GM21576 (cell line): ENCODE data around the gene KRTCAP3.
"Not testable (repeated sequence)": the region's sequence is repeated elsewhere in the genome, so short reads cannot be mapped to it uniquely, and the experiment has no call there.

ENCODE experiments used
- ATAC-seq: cut with Tn5 transposase; IDR thresholded peaks from one replicate; pipeline ENCODE4 v1.9.1; 2021; ENCODE audit warnings: mild to moderate bottlenecking, moderate library complexity; ENCODE audit not compliant: unreplicated experiment

Gene KRTCAP3, protein sequence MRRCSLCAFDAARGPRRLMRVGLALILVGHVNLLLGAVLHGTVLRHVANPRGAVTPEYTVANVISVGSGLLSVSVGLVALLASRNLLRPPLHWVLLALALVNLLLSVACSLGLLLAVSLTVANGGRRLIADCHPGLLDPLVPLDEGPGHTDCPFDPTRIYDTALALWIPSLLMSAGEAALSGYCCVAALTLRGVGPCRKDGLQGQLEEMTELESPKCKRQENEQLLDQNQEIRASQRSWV

DNA sequence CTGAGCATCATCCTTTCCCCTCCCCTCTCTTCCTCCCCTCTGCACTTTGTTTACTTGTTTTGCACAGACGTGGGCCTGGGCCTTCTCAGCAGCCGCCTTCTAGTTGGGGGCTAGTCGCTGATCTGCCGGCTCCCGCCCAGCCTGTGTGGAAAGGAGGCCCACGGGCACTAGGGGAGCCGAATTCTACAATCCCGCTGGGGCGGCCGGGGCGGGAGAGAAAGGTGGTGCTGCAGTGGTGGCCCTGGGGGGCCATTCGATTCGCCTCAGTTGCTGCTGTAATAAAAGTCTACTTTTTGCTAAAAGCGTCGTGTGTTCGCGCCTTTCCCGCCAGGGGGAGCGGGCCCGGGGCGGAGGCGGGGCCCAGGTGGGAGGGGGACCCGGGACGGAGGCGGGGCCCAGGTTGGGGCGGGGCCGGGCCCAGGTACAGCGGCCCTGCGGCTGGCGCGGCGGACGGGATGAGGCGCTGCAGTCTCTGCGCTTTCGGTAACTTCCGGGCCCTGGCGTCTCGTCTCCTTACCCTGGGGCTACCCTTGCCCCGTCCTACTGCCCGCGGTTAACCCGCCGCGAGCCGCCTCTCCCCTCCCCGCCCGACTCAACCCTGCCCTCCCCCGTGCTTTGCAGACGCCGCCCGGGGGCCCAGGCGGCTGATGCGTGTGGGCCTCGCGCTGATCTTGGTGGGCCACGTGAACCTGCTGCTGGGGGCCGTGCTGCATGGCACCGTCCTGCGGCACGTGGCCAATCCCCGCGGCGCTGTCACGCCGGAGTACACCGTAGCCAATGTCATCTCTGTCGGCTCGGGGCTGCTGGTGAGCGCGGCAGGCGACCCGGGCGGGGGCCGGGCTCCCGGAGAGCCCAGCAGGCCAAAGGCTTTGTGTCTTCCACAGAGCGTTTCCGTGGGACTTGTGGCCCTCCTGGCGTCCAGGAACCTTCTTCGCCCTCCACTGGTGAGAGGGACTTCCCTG lies at the start of gene KRTCAP3:
Gene KRTCAP3, plus strand, starts transcription at position 424 of the 962 bp plus-strand sequence. Its CDS starts 32 bp downstream, at position 456.
- no peak for ATAC-seq

DNA sequence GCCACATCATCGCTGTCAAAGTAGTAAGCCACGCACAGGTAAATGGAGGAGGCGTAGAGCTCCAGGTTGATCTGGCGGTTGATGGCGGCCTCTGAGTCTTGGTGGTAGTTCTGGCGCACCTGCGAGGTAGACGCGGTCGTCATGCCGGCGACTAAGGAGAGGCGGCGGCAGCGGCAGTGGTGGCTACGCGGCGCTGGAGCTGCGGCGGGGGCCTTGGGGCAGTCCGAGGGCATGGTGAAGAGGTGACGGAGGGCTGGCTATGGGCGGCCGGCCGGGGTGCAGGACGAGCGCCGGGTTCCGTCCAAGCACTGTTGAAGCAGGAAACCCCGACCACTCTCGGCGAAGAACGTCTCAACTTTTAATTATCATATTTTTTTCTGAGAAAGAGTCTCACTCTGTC lies 49.0 kb upstream of the KRTCAP3 start:
- ATAC-seq: no peak

DNA sequence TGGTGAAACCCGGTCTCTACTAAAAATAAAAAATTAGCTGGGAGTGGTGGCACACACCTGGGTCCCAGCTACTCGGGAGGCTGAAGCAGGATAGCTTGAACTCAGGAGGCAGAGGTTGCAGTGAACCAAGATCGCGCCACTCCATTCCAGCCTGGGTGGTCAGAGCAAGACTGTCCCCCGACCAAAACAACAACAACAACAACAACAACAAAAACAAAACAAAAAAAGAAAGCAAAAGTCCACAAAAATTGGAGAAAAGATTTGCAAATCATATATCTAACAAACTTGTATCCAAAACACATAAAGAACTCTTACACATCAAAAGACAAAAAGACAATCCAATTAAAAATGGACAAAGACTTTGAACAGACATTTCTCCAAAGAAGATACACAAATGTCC lies 43.2 kb upstream of the KRTCAP3 start:
- ATAC-seq: no peak

GRCh38 chr2:27400348-27401135 lies 41.6 kb upstream of the KRTCAP3 start:
- no peak for ATAC-seq

- ATAC-seq: no peak
These were observed 34.2 kb upstream of the KRTCAP3 start for GRCh38 chr2:27407798-27408491.

GRCh38 chr2:27408601-27409320 lies 33.4 kb upstream of the KRTCAP3 start:
- peak; percentile 25 for ATAC-seq

- ATAC-seq: peak; percentile 94
These were observed 32.7 kb upstream of the KRTCAP3 start, which contains the start of gene PPM1G for GRCh38 chr2:27409321-27410073. PPM1G (minus strand) TSS chr2:27409591; CDS start chr2:27409422, 169 bp downstream.

DNA sequence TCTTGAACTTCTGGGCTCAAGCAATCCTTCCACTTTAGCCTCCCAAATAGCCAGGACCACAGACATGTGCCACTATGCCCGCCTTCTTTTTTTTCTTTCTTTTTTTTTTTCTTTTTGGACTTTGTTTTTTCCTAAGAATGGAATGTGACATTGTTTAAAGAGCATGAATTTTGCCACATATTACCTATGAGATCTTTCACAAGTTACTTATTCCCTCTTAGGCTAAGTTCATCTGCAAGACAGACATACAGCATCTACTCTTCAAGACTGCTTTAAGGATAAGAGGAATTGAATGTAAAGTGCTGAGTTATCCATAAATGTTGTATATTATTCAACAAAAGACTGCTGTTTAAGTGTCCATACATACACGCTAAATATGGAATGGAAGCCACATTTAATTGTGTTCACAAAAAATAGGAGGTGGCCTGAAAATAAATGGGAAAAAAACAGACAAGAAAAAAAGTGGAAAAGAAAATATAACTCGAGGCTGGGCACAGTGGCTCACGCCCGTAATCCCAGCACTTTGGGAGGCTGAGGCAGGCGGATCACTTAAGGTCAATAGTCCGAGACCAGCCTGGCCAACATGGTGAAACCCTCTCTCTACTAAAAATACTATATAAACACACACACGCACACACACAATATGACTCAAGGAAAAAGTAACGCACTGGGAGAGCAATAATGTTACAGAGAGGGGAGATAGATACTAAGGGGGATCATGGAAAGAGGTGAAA lies 29.6 kb upstream of the KRTCAP3 start:
- ATAC-seq: no peak

GRCh38 chr2:27416151-27416550 lies 26.0 kb upstream of the KRTCAP3 start:
- no peak for ATAC-seq

GRCh38 chr2:27420996-27421395 lies 21.2 kb upstream of the KRTCAP3 start:
- ATAC-seq: no peak

DNA sequence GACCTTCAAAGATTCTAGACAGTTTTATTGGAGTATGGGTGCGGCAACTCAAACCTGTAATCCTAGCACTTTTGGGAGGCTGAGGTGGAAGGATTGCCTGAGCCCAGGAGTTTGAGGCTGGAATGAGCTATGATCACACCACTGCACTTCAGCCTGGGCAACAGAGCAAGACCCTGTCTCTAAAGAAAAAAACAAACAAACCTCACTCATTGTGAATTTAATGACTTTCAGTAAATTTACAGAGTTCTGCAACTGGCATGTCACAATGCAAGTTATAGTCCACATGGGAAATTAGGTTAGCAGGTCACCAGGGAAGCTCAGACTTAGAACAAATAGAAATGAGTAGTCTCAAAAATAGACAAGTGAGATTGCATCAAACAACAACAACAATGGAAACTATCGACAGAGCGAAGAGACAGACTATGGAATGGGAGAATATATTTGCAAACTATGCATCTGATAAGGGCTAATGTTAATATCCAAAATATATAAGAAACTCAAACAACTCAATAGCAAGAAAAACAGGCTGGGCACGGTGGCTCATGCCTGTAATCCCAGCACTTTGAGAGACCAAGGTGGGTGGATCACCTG lies 20.4 kb upstream of the KRTCAP3 start:
- no peak for ATAC-seq

DNA sequence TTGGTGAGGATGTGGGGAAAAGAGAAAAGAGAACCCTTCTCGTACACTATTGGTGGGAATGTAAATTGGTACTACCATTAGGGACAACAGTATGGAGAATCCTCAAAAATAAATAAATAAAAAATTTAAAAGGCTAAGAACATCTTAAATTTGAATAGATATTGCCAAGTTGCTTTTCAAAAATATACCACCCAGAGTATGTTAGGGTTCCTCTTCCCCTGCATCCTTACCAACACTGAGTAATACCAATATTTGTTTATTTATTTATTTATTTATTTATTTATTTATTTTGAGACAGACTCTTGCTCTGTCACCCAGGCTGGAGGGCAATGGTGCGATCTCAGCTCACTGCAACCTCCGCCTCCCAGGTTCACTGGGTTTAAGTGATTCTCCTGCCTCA lies 19.2 kb upstream of the KRTCAP3 start:
- ATAC-seq: no peak

GRCh38 chr2:27425039-27425438 lies 17.1 kb upstream of the KRTCAP3 start:
- not testable (repeated sequence) for ATAC-seq

DNA sequence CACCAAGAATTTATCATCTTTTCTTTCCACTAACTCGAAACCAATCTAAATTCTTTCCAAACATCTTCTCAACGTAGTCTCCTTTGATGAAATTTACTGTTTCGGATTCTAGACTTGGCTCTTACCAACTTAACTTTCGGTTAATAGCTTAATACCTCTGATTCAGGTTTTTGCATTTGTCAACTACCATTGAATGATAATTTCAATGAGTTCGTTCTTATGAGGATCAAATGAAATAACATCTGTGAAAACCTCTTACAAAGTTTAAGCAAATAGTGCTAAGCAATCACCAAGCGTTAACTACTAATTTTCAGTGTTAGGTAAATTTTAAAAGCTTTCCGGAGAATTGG lies 14.3 kb upstream of the KRTCAP3 start:
- no peak for ATAC-seq

DNA sequence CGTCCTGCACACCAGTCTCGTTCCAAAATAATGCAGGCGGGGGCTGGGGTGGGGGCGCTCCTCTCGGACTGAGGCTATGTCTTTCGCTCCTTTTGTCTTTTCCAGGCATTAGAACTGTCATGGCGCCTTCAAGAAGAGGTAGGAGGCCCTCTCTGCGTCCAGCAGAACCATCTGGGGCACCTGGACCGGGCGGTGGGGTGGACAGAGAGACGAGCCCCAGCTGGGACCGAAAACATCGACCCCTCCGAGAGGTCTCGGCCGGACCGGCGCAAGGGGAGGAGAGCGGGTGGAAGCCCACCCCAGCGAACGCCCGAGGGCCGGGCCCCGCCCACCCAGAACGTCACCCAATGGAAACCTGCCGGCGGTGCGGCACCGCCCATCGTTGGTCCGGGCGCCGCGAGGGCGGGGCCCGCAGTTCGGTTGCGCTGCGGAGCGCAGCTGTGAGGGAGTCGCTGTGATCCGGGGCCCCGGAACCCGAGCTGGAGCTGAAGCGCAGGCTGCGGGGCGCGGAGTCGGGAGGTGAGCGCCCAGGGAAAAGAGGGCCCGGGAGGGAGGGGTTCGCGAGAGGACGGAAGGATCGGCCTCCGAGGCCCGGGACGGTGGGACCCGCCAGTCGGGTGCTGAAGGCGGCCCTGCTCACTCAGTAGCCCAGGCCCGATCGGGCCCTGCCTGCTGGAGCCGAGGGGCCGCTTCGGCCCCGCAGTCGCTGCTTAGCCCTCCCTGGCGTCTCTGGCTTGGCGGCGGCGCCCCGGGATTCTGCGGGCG lies 13.8 kb upstream of the KRTCAP3 start, which contains the start of gene NRBP1:
Gene NRBP1, plus strand, starts transcription at position 419 of the 765 bp plus-strand sequence. CDS start 4,643 bp downstream, outside the sequence.
- ATAC-seq: peak; percentile 84

DNA sequence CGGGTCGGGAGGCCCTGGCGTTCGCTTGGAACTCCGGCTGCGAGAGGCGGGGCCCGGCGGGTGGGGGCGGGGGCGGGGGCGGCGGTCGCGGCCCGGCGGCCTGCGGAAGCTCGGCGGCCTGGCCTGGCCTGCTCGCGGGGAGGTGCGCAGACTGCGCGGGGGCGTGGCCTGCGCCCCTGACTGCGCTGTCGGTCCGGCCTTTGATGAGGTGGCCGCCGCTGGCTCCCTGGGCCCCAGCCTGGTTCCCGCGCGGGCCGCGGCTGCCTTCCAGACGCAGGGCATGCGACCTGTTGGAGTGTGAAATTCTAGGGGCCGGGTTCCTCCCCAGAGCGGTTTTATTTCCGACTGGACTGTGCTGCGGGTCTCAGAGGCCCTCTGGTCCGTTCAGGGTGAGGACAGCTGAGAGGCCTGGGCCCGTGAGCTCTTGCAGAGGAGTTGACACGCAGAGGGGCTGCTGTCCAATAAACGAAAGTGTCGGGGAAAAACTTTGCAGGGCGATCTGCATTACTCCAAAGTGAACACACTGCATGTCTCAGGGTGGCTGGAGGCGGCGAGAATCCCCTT lies 13.1 kb upstream of the KRTCAP3 start:
- peak; percentile 63 for ATAC-seq

DNA sequence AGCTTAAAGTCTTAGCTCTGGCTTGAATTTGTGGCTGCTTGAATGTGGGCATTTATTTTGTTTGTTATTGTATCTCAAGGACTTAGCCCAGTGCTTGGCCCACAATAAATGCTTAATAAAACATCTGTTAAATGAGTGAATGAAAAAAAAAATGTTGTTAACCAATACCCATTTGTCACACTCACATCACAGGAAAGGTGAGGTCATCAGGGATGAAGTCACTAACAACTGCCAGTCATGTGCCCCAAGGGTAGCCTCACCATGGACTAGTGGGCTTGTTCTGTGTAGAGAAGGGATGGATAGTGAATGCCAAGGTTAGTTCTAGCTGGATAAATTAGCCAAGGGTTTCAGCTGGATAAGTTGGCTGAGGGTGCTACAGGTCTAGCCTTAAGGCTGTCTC lies 10.8 kb upstream of the KRTCAP3 start:
- ATAC-seq: no peak
